Stimulated activated naive CD8-positive, alpha-beta T cell treated with anti-CD3 and anti-CD28 coated beads, Interleukin-15, Interleukin-2, amounts not matched to agents 100 U/mL and 50 U/mL, for 24 hours (primary cell): ENCODE data around the gene SORCS2.

ENCODE experiments used
- ATAC-seq: fragments of 150-1000 bp; cut with Tn5 transposase; one replicate; pipeline ENCODE4 v1.10.0; 2021
- DNase-seq: peaks from one replicate; pipeline ENCODE4 v3.0.0; 2021

The SORCS2 gene

DNA sequence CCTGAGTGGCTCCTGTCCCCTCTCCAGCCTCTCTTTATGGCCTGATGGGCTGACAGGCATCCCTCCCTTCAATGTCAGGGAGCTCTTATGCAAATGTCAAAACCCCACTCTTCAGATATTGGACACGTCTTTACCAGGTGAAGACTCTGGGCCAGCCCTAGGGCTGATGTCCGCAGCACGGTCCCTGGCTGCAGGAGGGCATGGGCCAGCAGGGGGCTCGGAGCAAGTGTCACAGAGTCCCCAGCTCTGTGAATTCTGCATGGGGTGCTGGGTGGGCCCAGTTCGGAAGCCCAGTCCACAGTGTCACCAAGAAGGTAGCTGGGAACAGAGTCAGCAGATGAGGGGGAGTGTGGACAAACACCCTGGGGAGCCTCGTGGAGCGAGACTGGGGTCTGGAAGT lies 282.0 kb downstream of the SORCS2 start:
- no peak for DNase-seq
- no peak for ATAC-seq

DNA sequence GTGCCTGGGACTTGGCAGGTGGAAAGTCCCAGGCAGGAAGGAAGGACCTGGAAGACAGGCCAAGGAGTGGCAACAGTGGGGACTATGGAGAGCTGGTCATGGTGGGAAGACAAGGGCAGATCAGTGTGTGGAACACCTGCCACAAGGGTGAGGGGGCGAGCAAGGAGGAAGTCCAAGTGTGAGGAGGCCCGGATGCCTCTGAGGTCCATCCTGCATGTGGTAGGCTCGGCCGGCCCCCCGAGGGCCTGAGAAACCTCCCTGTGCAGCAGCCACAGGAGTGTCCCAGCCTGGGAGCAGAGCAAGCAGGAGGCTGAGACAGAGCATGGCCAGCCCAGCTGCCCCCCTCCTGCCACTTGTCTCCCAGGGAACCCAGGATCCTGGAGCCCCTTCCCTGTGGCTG lies 282.9 kb downstream of the SORCS2 start:
- ATAC-seq (no peak), DNase-seq (no peak)

DNA sequence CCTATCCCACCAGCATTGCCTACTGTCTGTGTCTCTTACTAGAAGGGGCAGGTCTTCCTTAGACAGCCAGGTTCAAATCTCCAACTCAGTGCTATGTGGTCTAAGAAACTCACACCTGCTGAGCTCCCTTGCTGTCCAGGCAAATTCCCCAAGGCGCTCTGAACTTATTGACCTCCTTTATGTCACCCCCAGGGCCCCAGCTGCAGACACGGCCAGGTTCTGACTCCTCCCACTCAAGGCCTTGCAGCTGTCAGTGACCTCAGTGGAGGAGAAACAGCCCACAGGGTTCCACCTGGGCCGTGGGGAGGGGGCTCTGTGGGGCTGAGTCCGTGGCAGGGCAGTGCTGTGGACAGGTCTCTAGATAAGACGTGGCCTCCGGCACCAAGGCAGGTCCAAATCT lies 284.5 kb downstream of the SORCS2 start:
- DNase-seq (no peak), ATAC-seq (no peak)

DNA sequence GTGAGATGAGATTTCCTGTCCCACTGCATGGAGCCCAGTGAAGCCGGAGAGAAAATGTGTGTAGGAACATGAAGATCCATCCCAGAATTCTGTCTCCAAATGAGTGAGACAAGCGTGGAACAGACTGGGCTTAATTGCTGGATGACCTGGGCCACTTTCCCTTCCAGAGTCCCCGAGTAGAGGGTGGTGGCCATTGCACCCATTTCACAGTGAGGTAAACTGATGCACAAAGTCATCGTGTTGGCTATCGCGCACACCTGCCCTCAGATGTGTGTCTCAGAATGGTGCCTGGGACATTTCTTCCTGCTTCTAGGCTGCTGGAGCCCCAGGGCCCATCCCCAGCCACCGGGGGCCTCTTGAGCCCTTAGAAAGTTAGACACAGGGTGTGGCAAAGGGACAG lies 285.4 kb downstream of the SORCS2 start:
- DNase-seq, result no peak
- ATAC-seq, result no peak

DNA sequence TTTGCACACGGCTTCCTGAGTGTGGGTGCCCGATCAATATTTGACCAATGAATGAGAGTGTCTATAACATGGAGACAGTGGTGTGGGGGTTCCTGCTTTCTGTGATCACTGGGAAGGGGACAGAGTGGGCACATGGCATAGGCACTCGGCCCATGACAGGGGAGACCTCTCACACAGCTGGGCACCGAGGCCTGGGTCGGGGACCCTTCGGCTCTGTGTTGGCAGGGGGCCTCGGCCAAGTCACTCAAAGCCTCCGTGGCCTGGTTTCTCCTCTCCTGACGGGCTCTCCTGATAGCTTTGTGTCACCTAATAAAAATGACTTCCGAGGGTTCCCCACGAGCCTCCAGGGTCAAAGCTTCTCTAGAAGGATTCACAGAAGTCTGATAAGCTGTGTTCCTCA lies 286.3 kb downstream of the SORCS2 start:
- no peak for ATAC-seq
- no peak for DNase-seq

DNA sequence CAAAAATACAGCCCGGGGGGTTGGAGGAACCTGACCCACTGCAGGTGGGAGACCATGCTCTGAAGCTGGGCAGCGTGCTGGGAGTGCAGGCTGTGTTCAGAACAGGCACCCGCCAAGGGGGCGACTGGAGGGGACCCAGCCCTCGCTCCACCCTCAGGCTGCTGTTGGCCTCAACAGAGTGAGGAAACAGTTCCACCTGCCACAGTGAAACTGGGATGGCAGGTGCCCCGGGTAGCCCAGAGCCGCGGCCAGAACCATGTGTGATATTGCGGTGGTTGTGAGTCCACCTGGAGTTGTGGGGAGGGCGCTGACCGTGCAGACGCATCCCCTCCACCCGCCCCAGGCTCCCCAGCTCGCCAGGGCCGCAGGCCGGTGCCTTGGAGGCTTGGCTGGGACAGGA lies 288.1 kb downstream of the SORCS2 start:
- DNase-seq (no peak), ATAC-seq (no peak)

DNA sequence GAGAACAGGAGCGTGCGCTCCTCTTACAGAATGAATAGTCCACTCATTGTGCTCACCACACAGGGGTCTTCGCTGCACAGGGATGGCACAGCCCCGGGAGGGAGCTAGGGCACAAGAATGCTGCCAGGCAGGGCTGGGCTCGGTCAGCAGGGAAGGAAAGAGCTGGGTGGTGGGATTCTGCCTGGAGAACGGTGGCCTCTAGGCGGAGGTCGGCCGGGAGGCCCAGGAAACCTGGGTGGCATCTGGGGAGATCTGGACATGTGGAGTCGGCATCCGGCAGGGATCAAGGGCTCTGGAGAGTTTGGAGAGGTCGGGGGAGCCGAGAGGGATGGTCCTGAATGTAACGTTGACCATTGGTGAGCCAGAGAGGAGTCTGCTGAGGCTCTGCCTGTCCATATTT lies 288.9 kb downstream of the SORCS2 start:
- ATAC-seq (no peak), DNase-seq (no peak)

DNA sequence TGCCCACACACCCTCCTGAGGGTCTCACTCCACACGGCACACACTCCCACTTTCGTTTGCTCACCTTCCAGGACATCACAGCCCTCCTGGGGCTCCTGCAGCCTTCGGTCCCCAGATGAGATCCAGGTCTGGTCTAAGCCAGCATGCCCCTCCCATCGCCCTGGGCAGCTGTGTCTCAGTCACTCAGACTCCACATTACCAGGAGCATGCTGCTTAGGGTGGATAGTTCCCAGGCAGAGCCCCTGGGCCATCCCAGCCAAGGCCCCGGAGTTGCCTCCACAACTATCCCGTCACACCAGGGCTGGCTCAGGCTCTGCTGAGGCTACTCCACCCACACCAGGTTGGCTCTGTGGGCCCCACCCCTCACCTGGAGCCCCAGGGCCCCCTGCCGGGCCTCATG lies 292.8 kb downstream of the SORCS2 start:
- DNase-seq (no peak), ATAC-seq (no peak)

DNA sequence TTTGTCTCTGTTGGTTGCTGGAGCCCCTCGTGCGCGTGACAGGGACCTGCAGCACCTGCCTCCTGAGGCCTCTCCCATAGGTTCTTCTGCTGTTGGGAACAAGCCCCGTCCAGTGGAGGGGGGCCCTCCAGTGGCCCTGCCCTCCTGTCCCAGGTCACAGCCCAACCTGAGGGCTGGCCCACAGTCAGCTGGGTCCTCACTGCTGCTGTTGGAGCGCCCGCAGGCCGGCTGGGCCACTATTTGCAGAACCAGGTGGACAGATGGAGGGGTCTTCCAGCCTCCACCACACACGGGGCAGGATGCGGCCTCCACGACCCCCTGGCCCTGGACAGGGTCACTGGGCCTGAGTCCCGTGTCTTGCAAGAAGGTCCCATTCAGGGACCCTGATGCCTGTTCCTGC lies 293.8 kb downstream of the SORCS2 start:
- DNase-seq, result no peak
- ATAC-seq, result no peak

DNA sequence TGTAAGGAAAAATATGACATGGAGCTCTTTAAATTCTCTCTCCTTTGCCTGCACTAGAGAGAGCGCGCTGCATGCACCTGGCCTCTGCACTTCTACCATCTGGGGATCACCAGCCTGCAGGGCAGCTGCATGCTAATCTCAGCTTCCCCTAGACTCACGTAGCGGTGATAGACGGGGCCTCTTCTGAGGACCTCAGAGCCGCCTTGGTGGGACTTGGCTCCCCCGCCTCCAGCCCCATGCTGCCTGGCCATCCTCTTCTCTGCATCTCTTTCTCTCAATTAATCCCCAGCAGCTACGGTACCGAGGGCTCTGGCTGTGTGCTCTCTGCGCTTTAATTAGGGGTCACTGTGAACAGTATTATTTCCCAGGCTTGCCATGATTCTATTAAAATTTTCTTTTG lies 295.2 kb downstream of the SORCS2 start:
- ATAC-seq (no peak), DNase-seq (no peak)

DNA sequence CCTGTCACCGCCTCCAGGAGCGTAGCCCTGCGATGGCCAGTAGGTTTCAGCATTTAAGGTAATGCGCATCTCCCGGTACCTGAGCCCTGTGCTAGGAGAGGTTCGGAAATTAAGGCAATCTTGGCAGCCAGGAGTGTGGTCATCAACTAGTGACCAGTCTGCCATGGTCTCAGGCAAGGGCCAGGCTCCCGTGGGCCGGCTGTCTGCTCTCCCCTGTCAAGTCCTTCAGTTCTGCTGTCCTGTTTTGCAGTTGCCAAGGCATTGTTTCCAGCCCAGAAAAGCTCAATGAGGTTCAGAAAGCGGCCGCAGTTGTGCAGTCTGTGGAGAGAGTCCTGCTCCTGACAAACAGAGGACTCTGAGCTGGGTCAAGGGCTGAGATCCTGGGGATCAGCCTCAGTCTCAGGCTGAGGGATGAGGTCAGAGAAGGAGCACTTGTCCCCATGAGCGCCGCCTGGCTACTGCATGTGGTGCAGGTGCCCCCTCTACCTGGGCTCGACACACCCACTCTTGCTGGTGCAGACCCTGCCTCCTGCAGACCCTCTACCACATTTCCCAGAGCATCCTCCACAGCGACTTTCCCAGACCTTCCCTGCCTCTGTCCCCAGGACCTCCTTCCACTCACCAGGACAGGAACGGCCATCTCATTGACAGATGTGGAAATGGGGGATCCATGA lies 295.8 kb downstream of the SORCS2 start:
- no peak for ATAC-seq
- no peak for DNase-seq

DNA sequence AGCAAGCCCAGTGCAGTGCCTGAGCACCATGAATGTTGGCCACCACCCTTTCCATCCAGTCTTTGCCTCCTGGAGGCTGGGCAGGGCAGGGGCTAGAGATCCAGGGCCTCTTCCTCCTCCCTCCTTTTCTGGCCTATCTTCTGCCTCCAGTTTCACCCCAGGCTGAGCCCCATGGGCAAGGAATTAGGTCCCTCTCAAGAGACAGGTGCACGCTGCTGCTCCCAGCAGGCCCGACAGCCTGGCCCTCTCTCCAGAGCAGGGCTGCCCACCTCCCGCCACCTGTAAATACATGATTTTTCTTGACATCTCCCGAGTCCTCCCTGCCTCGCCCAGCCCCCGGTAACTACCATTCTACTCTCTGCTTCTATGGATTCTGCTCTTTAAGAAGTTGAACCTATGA lies 299.6 kb downstream of the SORCS2 start:
- DNase-seq (no peak), ATAC-seq (no peak)

DNA sequence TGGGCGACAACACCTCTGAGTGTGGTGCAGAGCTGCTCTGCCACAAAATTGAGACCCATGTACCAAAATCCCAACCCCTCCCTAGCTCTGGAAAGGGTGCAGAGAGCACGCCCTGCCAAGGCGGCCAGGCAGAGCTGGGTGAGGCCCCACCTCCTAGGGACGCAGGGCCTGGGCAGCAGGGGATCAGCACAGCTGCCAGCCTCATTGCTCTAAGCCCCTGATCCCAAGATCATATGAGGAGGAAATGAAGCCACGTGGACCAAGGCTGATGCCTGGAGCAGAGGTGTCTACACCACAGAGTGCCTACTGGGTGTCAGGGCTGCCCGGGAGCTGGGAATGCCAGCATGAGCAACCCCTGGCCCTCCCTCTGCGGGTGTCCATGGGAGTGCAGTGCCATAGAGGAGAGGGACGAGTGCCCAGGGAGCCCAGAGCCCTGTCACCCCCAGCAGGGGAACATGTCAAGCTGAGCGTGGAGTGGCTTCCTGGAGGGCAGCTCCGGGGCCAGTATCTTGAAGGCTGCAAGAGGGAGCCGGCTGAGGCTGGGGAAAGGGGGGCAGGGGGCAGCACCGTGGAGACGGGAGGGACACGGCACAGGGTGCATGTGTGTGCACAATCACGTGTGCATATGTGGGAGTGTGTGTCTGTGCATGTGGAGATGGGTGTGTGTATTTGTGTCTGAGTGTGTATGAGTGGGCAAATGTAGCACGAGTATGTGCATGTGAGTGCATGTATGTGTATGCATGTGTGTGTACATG lies 306.3 kb downstream of the SORCS2 start:
- DNase-seq, result no peak
- ATAC-seq, result no peak

DNA sequence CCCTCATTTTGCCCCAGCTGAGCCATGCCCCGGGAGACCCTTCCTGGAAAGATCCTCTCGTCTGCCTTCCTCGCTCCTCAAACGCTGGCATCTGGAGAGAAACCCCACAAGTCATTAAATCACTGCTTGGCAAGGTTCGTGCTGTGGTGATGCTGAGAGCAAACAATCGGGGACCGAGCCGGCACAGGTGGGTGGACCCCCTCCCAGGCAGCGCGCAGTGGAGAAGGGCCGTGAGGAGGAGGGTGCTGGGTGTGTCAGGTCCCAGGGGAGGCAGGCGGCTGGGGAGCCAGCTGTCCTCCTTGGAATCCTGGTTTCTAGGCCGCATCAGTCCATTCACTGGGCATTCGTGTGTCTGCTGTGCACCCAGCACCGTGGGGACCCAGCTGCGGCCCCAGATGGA lies 307.3 kb downstream of the SORCS2 start:
- DNase-seq (no peak), ATAC-seq (no peak)

DNA sequence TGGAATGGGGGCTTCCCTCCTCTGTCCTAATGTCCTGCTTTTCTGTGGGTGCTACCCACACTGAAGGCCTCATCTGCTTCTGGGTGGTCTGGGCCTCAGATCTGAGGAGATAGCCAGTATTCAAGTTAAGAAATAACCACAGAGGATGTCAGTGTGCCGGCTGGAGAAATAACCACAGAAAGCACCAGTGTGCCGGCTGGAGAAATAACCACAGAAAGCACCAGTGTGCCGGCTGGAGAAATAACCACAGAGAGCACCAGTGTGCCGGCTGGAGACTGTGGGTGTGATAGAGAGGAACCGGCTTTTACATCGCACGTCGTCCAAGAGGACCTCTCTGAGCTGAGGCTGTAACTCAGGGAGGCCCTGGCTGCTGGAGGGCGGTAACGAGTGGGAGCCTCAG lies 308.1 kb downstream of the SORCS2 start:
- ATAC-seq (no peak), DNase-seq (no peak)

DNA sequence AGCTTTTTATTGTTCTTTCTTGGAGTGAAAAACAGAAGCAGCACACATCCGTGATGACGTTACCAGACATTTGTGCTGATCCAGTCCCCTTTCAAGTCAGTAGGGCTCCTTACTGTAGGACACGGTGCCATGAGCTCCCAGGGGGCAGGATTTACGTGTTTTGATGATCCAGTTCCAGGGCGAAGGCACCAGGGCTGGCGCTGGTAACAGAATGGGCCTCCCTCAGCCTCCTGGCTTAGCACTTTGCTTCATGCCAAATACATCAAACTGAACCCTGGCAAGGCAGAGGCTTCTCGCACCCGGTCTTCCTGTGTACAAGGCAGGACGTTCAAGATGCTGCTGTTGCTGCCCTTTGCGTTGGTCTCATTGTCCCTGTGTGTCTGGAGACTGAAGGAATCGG lies 309.0 kb downstream of the SORCS2 start:
- DNase-seq (no peak), ATAC-seq (no peak)

DNA sequence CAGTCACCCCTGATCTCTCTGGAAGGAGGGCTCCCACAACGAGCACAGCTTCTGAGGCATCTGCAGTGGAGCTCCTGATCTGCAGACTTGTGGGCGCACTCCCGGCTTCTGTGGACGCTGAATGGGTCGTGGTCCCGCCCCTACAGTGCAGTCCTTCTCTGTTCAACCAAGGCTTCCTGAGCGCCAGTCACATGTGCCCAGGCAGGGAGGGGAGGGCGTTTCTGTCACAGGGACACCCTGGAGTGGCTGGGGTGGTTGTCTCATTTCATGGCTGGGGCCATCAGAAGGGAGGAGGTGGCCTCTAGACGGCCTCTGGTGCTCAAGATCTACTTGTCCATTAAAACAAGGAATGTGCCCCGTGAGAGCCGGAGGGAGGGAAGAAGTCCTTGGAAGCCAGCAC lies 309.5 kb downstream of the SORCS2 start:
- ATAC-seq (no peak), DNase-seq (no peak)

DNA sequence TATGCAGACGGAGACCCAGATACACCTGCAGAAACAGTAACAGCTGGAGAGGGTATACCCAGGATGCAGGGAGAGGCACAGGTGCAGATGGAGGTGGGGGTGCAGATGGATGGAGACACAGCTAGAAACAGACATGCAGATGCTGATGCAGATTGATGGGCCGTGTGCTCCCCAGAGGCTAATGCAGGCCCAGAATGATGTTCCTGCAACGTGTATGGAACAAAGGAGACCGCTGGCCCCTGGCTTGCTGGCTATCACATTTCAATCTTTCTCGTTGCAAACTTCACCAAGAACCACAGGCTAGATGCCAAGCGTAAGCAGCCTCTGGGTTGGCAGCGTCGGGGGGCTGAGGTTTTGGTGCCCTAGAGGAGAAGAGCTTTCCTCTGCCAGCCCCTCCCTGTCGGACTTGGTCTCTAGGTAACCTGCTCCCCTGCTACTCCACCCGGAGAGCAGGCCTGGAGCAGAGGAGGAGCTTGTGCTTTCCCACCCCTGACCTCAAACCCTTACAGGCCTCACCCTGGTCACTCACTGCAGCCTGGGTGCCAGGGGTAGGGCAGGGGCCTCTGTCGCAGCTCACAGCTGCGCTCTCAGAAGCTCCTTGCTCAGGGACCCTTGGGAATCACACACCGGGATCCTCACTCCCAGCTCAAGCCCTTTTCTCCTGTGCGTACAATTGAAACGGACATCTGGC lies 311.4 kb downstream of the SORCS2 start:
- DNase-seq, result no peak
- no peak for ATAC-seq

DNA sequence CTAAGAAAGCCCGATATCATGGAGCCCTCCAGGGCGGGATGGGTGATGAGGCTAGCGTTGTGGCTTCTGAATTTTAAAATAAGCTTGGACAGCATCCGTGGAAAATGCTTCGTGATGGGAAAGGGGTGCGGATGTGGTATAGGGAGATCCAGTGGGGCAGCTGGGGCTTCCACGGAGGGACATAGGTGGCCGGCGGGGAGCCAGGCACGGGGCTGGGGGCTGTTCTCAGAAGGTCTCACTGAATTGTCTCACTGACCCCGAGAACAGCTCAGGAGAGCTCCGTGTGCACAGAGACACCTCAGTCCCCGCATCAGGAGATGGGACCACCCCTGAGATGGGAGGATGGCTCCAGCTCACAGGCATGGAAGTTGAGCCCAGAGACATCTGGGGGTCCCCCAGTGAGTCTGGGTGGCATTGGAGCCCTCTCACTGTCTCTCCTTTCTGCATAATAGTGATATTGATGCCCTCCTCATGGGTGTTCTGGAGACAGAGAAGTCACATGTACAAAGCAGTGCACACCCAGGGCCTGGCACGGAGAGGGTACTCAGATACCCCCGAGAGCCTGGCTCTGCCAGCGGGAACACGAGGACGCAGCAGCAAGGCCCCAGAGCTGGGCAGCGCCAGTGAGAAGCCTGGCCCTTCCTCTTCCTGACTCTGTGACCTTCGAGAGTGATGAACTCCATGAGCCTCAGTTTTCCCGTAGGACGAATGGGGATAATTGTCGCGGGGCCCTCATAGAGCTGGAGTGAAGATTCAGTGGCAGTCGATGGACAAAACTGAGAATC lies 313.0 kb downstream of the SORCS2 start:
- DNase-seq (no peak), ATAC-seq (no peak)

DNA sequence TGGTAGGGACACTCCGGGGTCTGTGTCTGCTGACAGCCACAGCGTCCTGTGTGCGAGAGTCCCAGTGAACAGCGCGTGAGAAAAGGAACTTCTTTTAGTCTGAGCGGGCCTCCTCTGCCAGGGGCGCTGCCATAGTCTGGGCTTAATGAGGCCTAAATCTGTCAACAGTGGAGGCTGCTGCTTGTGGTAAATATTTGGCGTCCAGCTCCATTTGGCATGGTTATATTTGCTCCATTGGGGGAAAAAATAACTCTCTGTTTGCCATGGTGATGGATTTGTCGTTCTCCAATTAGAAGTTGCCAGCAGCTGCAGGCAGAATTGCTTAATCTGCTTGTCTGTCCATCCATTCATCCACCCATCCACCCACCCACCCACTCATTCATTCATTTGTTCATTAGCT lies 313.8 kb downstream of the SORCS2 start:
- ATAC-seq (no peak), DNase-seq (no peak)

DNA sequence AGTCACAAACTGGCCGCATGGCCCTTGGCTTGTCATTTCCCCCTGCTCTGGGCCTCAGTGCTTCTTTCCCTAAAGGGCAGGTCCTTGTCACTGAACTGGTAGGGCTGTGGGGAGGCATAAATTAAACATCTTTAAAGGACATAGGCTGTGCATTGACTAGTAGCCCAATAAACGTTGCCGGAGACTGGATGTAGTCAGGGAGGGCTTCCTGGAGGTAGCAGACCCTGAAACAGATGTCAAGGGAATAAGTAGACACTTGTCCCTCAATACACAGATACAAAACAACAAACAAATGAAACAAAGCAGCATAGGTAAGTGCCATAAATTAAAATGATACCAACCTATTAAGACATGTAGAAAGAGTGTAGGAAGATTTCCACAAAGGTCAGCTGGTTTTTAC lies 314.2 kb downstream of the SORCS2 start:
- DNase-seq (no peak), ATAC-seq (no peak)

DNA sequence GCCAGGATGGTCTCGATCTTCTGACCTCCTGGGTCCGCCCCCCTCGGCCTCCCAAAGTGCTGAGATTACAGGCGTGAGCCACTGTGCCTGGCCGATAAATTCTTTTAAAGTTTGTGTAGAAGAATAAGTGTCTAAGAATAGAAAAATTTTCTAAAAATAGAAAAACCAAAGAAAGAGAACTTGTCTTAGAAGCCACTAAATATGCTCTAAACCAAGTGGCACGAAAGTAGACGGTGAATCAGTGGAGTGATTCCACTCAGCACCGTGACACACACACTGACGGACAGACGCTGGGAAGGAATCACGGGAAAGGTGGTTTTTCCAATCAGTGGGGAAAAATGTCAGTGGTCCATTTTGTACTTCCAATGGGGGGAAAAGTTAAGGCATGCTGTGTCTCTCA lies 315.0 kb downstream of the SORCS2 start:
- ATAC-seq (no peak), DNase-seq (no peak)

DNA sequence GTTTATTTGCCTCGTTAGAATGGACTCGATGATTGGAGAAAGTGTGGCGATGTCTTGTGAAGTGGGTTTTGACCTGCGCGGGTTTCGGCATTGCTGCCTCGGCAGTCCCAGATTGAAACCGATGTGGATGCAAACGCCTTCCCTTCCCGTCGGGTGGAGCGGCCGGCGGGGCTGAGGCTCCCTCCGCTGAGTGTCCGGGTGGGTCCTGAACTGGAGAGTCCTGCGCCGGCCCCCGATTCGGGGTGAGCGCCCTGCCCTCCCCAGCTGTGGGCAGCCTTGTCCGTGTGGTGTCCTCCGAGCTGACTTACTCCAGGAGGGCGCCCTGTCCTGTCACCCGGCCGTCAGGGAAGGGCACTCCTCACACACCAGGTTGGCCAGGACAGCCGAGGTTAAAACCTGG lies 317.7 kb downstream of the SORCS2 start:
- DNase-seq, result no peak
- ATAC-seq, result no peak
